NCI-H2029 treated with DMSO at 0.1 percent for 48 hours (cell line): ENCODE measurements around the gene EDIL3.
"Not testable (repeated sequence)": the region's sequence is repeated elsewhere in the genome, so short reads cannot be mapped to it uniquely, and the experiment has no call there.

ENCODE experiments used
- DNase-seq: peaks from one replicate; lab custom pipeline; 2025; lab: John Stamatoyannopoulos, UW

The EDIL3 gene

DNA sequence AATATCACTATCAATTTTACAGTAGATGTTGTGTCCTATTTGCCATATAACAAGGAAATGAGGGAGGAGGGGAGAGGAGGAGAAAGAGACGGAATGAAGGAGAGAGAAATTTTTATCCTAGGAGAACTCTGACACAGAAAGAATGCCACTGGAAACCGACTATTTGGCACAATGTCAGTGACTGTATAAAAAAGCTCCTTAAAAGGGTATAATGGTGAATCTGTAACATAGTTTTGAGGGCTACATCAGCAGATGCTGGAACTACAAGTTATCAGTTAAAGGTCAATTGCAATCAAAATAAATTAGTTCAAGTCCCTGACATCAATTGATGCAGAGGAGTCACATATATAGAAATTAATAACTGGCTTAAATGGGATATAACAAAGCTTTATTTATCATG, 5.7 kb downstream of the EDIL3 start:
- DNase-seq = no peak

DNA sequence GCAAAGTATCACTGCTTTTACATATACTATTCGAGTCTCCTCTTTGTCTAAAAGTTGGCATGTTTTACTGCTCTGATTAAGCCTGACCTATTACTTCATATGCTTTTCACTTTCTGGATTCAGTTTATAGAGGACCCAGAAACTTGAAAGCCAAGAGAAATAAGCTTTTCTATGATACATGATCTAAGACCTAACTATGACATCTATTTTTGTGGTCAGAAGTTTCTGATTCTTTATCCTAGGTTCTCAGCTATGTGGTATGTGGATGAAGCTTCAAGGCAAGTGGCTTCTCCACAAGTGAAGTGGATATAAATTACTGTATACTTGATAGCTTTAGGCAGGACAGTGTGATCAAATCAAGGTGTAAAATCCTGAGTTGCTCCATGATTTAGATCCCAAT, 6.3 kb downstream of the EDIL3 start:
- no peak for DNase-seq

DNA sequence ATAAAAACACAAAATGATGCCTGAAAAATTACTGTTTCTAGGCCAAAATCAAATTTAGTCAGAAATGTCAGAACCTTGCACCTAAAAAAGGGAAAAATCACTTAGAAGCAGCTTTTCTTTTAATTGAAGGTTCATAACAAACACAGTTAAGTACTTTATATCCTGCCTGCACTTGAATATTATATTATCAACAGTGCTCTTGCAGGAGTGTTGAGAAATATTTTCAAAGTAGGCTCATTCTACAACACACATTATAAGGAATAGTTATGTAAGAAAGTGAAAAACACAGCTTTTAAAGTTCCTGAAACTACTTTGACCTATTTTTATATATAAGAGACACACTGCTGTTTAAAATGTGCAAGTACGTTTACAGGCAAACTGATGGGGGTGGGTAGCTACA, 8.3 kb downstream of the EDIL3 start:
- DNase-seq = no peak

DNA sequence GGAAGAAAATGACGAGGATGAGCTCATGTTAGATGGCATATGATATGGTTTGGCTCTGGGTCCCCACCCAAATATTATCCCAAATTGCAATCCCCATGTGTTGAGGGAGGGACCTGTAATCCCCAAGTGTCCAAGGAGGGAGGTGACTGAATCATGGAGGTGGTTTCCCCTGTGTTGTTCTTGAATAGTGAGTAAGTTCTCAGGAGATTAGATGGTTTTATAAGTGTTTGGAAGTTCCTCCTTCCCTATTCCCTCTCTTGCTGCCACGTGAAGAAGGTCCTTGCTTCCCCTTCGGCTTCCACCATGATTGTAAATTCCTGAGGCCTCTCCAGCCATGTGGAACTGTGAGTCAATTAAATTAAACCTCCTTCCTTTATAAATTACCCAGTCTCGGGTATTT, 10.1 kb downstream of the EDIL3 start:
- no peak for DNase-seq

DNA sequence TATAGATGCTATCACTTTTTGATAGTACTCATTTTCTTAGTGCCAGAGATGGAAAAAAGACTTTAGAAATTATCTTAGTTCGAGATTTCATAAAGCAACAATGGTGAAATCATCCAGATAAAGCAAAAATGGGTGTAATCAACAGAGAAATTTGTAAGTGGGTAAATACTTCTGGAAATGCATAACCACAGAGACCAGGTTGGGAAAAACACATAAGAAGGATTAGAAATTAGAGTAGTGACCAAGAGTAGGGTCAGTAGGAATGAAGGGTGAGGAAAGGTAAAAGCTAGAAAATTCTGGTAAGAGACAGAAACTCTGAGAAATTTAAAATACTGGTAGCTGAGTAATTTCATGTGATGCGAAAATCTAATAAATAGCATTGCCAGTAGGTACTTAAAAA, 11.2 kb downstream of the EDIL3 start:
- no peak for DNase-seq

DNA sequence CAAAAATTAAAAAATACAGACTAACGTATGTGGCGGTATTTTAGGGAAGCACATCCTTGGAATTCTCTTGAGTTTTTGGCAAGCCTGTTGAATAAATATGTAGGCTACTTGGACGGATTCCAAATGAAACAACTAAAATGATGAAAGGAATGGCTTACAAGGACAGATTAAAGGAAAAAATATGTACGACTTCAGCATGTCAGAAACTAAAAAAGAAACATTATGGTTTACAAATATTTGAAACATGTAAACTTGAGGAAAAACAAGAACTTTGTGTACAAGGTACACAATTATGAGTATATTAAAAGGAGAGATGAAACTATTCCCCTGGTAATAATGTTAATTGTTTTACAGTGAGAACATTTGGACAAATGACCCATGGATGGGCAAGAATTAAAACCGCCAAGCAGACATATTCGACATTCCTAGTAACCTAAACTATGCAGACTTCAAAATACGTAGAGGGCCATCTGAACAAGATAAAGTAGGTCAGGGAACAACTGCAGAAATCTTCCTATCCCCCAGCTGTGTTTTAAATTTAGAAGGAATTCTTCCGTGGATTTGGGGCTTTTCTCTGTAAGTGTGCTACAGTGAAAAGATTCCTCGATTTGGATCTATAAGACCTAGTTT, 12.5 kb downstream of the EDIL3 start:
- DNase-seq = no peak

DNA sequence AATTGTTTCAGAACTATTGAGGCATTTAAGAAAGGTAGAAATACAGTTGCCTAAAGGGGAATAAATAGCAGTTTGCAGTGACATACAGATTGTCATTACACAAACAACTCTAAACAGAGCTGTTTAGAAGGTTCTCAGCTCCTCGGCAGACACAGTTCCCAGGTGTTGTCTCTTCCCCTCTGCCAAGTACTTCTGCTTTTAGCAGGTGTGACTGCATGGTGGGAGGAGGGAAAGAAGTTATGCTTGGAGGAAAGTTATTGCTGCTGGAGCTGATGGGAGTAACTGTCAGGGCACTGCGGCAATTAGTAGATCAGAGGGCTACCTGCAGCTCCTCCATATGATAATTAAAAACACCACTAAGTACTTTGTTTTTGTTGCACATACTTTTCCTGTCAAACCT, 14.5 kb downstream of the EDIL3 start:
- DNase-seq = no peak

DNA sequence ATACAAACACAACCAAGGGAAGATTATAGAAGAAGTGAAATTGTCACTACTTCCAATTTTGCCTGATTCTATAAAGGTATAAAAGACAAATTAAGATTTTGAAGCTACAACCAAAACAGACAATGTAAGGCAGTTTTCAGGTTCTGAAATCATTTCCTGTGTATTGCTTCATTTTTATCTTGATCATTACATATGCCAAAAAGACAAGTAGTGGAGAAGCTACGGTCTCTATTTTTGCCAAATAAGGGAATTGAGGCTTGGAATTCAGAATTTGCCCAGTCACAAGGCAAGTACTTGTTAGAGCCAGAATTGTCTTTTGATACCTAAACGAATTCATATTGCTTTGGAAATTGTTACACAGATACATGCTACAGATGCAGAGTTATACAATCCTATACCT, 20.6 kb downstream of the EDIL3 start:
- DNase-seq = no peak

DNA sequence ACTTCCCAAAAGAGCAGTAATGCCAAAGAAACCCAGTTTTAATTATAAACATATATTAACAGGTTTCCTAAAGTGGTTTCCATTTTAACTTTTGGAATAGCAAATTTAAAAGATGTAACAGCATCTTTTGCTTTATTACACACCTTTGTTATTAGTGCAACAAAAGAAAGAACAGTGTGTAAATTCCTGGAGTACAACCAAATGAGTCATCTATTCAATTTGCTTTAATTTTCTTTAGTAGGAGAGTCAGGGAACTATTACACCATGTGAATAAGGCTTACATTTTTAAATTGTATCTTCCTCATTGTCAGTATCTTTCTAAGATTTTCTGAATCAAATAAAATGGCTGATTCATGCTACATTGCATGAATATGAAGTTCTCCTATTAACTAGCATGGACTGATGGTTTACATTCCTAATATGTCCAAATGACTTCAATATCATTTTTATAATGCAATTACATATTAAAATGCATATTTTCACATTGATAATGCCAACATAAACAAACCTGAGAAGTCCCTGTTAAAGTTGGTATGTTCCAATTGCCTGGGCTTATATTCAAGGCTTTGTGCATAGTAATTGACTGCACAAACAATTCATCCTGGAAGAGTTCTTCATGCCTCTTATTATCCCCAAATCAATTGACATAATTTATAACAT, 22.5 kb downstream of the EDIL3 start:
- DNase-seq = no peak

DNA sequence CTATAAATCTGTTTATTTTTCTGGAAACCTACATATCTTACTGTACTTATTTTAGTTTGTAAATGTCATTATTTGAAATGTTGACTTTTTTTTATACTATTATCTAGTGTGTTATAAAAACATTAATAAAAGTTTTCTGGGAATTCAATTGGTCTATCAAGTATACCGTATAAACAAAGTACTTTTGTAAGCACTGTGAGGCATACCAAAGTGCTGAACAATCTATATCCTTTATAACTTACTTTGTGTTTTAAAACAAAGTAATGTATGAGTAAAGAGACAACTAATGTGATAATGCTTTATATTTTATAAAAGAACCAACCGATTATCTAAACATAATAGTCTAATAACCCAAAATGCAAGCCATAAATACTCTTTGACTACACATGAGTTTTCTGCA, 23.1 kb downstream of the EDIL3 start:
- DNase-seq = no peak

DNA sequence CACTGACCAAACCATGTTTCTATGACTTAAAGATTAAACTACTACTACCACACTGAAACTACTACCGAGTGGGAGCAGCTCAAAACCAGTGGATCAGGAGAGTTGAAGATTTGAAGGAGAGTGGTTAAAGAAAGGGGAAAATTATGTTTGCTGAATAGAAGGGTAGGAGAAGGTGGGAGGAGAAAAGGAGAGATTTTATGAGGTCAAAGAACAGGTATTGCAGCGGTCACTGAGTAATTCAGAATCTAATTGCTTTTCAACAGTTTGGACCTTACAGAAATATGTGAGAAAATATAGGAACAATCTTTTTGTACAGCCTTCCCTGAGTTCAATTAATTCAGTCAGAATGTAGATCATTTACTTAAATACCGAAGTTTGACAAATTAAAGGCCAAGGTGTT, 24.6 kb downstream of the EDIL3 start:
- no peak for DNase-seq

DNA sequence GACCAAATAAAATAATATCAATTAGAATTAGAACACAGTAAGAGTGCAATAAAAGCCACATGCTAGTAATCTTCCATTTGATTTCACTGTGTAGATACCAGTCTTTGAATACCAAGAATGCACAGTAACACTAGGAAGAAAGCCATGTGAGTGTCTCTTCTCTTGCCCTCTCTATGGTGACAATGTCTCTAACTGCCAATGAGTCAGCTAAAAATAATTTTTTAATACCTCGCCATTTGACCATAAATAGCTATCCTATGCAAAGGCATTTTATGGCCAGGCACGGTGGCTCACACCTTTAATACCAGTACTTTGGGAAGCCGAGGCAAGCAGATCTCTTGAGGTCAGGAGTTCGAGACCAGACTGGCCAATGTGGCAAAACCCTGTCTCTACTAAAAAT, 30.6 kb downstream of the EDIL3 start:
- no peak for DNase-seq

DNA sequence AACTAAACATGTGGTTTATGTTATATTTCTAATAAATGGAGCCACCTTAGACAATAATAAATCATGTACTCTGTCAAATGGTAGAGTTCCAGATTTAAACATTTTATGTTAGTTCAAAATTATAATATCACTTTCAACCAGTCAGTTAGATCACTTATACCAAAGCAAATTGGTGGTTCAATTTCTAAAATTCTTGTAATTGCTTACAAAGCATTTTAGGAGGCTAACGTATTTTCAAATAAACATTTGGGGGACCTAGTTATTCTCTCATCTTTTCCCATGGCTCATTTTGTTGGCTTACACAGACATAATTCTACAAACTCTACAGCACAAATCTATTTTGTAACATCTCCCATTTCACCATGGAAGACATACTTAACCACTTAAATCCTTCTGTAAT, 39.9 kb downstream of the EDIL3 start:
- no peak for DNase-seq

DNA sequence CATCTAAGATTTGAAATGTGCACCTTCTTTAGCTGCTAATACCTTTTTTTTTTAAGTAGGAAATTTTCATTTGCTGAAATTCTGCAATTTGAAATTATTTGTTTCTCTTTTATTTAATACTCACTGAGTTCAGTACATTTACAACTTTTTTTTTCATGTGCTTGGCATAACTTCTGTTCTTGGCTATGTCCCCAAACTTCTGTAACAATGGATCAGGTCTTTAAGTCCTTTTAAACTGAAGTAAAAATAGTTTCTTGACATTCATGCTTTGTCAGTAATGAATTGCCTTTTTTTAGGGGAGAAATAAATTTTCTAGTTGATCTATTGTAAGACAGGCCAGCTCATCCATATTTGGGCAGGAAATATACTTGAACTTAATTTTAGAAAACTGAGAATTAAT, 41.5 kb downstream of the EDIL3 start:
- no peak for DNase-seq

DNA sequence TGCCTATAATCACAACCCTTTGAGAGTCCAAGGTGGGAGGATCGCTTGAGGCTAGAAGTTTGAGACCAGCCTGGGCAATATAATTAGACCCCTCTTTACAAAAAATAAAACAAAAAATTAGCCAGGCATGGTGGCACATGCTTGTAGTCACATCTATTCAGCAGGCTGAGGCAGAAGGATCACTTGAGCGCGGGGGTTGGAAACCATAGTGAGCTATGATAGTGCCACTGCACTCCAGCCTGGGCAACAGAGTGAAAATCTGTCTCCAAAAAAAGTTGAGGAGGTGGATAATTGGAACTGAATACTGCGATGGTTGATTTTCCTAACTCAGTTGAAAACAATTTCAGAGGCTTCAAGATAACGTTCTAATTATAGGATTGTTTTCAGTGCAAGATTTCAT, 52.6 kb downstream of the EDIL3 start:
- no peak for DNase-seq

DNA sequence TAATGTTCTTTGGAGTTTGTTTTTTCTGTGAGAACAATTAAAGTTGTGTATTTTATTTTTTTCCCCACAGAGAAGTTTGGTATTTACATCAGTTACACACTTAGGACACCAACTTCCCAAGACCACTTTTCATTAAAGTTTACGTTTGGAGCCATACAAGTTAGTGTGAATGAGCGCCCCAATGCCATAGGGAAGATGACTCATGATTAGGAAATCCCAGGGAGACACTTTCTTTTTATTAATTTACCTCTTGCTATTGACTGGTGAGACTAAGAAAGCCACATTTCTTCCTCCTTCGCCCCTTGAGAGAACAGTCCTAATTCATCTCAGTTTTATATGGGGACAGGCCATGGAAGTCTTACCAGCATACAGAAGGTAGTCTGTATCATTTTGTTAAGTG, 57.1 kb downstream of the EDIL3 start:
- no peak for DNase-seq

DNA sequence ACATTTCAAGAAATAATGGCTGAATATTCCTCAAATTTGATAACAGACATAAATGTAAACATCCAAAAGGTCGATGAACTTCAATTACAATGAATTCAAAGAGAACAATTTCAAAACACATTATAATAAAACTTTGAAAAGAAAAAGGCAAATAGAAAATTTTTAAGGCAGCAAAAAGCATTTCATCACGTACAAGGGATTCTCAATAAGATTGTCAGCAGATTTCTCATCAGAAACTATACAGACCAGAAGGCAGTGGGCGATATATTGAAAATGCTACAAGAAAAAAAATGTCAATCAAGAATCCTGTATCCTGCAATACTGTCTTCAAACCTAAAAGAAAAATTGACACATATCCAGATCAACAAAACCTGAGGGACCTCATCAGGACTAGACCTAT, 62.0 kb downstream of the EDIL3 start:
- no peak for DNase-seq

DNA sequence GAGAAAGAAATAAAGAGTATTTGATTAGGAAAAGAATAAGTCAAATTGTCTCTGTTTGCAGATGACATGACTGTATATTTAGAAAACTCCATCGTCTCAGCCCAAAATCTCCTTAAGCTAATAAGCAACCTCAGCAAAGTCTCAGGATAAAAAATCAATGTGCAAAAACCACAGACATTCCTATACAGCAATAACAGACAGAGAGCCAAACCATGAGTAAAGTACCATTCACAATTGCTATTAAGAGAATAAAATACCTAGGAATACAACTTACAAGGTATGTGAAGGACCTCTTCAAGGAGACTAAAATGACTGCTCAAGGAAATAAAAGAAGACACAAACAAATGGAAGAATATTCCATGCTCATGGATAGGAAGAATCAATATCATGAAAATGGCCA, 66.9 kb downstream of the EDIL3 start:
- DNase-seq = not testable (repeated sequence)

DNA sequence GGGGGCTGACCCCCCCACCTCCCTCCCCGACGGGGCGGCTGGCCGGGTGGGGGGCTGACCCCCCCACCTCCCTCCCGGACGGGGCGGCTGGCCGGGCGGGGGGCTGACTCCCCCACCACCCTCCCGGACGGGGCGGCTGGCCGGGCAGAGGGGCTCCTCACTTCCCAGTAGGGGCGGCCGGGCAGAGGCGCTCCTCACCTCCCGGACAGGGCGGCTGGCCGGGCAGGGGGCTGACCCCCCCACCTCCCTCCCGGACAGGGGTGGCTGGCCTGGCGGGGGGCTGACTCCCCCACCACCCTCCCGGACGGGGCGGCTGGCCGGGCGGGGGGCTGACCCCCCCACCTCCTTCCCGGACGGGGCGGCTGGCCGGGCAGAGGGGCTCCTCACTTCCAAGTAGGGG, 72.4 kb downstream of the EDIL3 start:
- not testable (repeated sequence) for DNase-seq

DNA sequence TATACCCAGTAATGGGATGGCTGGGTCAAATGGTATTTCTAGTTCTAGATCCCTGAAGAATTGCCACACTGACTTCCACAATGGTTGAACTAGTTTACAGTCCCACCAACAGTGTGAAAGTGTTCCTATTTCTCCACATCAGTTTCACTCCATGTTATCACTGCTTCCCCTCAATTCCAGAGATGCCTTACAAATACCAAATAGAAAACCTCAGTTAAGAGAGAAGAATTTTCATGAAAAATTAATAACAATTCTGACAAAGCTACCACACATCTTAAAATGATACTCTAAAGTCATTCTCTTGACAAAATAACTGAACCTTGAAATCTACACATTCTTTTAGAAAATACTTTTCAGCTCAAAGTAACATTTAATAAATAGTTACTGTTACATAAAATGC, 74.8 kb downstream of the EDIL3 start:
- DNase-seq = not testable (repeated sequence)

DNA sequence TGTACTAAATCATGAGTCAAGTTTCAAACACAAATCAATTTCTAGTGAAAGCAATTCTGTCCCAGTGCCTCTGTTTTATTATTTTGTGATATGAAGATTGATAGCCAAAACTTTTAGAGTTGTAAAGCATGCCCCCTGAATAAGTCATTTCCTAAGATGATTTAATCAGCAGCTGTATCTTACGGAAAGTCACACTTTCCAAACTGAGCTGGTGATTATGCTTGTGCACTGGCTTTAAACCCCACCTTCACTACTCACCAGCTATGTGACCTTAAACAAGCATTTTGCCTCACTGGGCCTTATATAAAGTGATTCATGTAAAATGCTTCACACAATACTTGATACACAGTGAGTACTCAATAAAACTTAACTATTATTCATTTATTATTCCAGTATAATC, 78.1 kb downstream of the EDIL3 start:
- no peak for DNase-seq

DNA sequence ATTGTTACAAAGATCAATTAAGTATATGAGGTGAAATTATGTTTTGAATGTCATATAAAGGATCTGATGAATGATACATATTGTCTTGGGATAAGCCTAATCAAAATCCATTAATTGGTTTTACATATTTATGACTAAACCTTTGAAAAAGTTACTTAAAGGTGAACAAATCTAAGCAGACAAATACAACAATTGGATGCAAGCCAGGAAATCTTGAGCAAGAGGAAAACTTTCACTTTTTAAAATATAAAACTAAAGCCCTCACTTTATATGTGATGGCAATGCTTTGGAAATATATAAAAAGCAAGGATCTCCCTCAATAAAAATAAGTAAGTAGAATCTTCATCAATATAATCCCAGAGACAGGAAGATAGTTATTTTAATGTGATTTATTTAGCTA, 80.1 kb downstream of the EDIL3 start:
- DNase-seq = no peak

DNA sequence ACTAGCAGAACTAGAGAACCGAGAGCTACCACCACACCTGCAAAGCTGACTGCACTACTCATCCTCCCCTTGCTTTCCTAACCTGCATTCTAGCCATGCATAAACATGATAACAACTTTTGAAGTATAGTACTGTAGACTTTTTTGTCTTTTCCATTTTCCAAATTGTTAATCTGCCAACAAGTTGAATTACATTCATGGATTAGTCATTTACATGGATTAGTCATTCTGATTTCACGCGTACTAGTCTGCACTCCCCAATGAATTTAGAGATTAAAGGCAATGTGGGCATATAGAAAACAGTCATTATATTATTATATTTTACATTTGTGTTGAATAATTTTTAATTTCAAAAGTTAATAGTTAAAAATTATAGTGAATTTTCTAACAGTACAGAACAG, 81.4 kb downstream of the EDIL3 start:
- DNase-seq = no peak

DNA sequence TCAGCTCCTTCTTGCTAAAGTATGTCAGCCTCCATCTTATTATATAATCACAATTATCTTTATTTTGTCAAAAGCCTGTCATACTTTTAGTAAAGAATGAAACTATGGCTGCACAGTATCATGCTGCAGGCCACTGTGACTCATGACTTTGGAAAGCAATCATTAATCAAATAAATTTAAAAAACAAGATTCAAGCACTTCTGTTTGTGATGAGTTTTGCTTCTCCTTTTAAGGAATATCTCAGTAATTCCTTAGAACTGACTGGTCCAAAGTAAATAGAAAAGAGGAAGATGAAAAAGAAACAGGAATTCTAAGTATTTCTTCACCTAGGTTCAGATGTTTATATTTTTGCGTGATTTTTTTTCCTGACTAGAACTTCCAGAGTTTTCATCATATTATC, 83.1 kb downstream of the EDIL3 start:
- no peak for DNase-seq
